ENCODE measurements around the gene AMHR2. TPM values are rescaled to one million over a fixed set of nuclear protein-coding genes. Genes with fewer than 3 reads are reported as not detected.

AMHR2 gene
- total RNA-seq, 1 donor from 2014 or later: not detected

Other genes with a start within 250 kb of the AMHR2 start
- 16.8 TPM for gene ZNF740, start 243.1 kb upstream of the AMHR2 start, total RNA-seq
- gene CSAD, start 242.9 kb upstream of the AMHR2 start, total RNA-seq: 22.2 TPM
- gene ITGB7, start 216.6 kb upstream of the AMHR2 start, total RNA-seq: 1.2 TPM
- gene RARG, start 191.6 kb upstream of the AMHR2 start, total RNA-seq: 47.1 TPM
- 8.9 TPM for gene ESPL1, start 155.6 kb upstream of the AMHR2 start, total RNA-seq
- 300 TPM for gene PFDN5, start 128.3 kb upstream of the AMHR2 start, total RNA-seq
- gene MYG1, start 124.2 kb upstream of the AMHR2 start, total RNA-seq: 29.5 TPM
- gene AAAS, start 102.2 kb upstream of the AMHR2 start, total RNA-seq: 46.0 TPM
- not detected for gene SP7, start 87.5 kb upstream of the AMHR2 start, total RNA-seq
- gene SP1, start 43.7 kb upstream of the AMHR2 start, total RNA-seq: 53.1 TPM
- gene PRR13, start 17.9 kb downstream of the AMHR2 start, total RNA-seq: 13.0 TPM
- gene PCBP2, start 28.2 kb downstream of the AMHR2 start, total RNA-seq: 300 TPM
- 17.3 TPM for gene MAP3K12, start 75.6 kb downstream of the AMHR2 start, total RNA-seq
- gene TARBP2, start 77.4 kb downstream of the AMHR2 start, total RNA-seq: 16.1 TPM
- gene NPFF, start 83.6 kb downstream of the AMHR2 start, total RNA-seq: not detected
- 21.1 TPM for gene ATF7, start 202.5 kb downstream of the AMHR2 start, total RNA-seq

All from tongue (tissue), 1 donor.